ENCODE measurements around the gene MT4. TPM values are rescaled to one million over a fixed set of nuclear protein-coding genes. Genes with fewer than 3 reads are reported as not detected.

MT4 gene
- total and polyA plus RNA-seq, 12 donors, result not detected

- intact Hi-C loops (cut with DNase I), result no loop called here
- TF ChIP-seq CTCF (IDR thresholded peaks at IDR 0.05), result no peak
- Histone ChIP-seq H3K9me3 (no peaks in the 10 kb centered on the region), H3K27me3 (peaks cover 0 to 17% (median 4%) of the 10 kb centered on the region in 7 donors), H3K4me3 (no peak overlapping the region), H3K27ac (no peak overlapping the region), H3K4me1 (no peaks in the 10 kb centered on the region), H3K36me3 (no peaks in the 10 kb centered on the region)
- DNase-seq, result no peak
- WGBS, 2 donors, result 34 to 40% methylated on average over 2 of the region's 2 CpGs
- ATAC-seq, result no peak
These were observed 22.8 kb upstream of the MT4 start for GRCh38 chr16:56542039-56542438.

- Histone ChIP-seq H3K27me3 (no peaks in the 10 kb centered on the region), H3K27ac (no peak overlapping the region), H3K4me3 (no peak overlapping the region), H3K9me3 (no peaks in the 10 kb centered on the region), H3K36me3 (no peaks in the 10 kb centered on the region), H3K4me1 (peaks cover 0 to 16% (median 8%) of the 10 kb centered on the region in 9 donors)
- WGBS, 2 donors, result 33 to 40% methylated on average over 12 of the region's 12 CpGs
- no peak for DNase-seq
- no peak for TF ChIP-seq CTCF (IDR thresholded peaks at IDR 0.05)
- no peak for ATAC-seq
- intact Hi-C loops (cut with DNase I), result no loop called here
These were observed 17.5 kb upstream of the MT4 start for GRCh38 chr16:56547120-56547948.

- no peaks in the 10 kb centered on the region for H3K36me3 ChIP-seq
- WGBS, 2 donors, result 71 to 82% methylated on average over 4 of the region's 4 CpGs
- no peaks in the 10 kb centered on the region for H3K9me3 ChIP-seq
- H3K27me3 ChIP-seq, result no peaks in the 10 kb centered on the region
- intact Hi-C loops (cut with DNase I), result no loop called here
- no peak for TF ChIP-seq CTCF (IDR thresholded peaks at IDR 0.05)
- DNase-seq (no peak), ATAC-seq (no peak)
- H3K27ac ChIP-seq, result no peak overlapping the region
- H3K4me1 ChIP-seq, result peaks cover 0 to 16% (median 11%) of the 10 kb centered on the region in 9 donors
- no peak overlapping the region for H3K4me3 ChIP-seq
These were observed 16.8 kb upstream of the MT4 start for GRCh38 chr16:56547949-56548567.

GRCh38 chr16:56549161-56549560 is 15.7 kb upstream of the MT4 start:
- intact Hi-C loops (cut with DNase I), result no loop called here

More at GRCh38 chr16:56549161-56549560, 15.7 kb upstream of the MT4 start:
- Histone ChIP-seq H3K27ac (no peak overlapping the region), H3K4me3 (no peak overlapping the region), H3K36me3 (no peaks in the 10 kb centered on the region), H3K27me3 (peaks cover 0 to 4% (median 0%) of the 10 kb centered on the region in 7 donors), H3K4me1 (peaks cover 0 to 16% (median 11%) of the 10 kb centered on the region in 9 donors), H3K9me3 (no peaks in the 10 kb centered on the region)
- DNase-seq, result no peak
- ATAC-seq, result no peak
- no peak for TF ChIP-seq CTCF (IDR thresholded peaks at IDR 0.05)
